PC-3 (cell line): Measurements from ENCODE around the gene ARRDC3. TPM values are rescaled to one million over a fixed set of nuclear protein-coding genes. Genes with fewer than 3 reads are reported as not detected.

Source experiments
- ATAC-seq: fragments of 200-7000 bp; cut with Tn5 transposase; 2 replicates; pipeline ENCODE4 v1.9.1; 2020; ENCODE audit warnings: mild to moderate bottlenecking, moderate library complexity
- BruUV-seq: library from RNA; stranded (reverse); fragments of 400-500 nt; replicated peaks from 2 replicates; lab custom pipeline; 2021; lab: Mats Ljungman, UMichigan
- CTCF ChIA-PET: fragments of 300-600 bp; sonication (Branson Sonifier 250); formaldehyde crosslinking; loops from one replicate; lab custom pipeline; 2022; ENCODE audit warnings: antibody characterized with exemption; lab: Charles Lee
- POLR2A ChIA-PET: fragments of 300-600 bp; sonication (Branson Sonifier 250); formaldehyde crosslinking; loops from one replicate; lab custom pipeline; 2022; ENCODE audit warnings: antibody characterized with exemption; ENCODE audit not compliant: unreplicated experiment; lab: Charles Lee
- DNase-seq: peaks from one replicate; pipeline ENCODE4 v3.0.0-alpha.2; 2015
- H2AFZ ChIP-seq: fragments of 300-600 bp; sonication (generic); 2 replicates; pipeline ENCODE4 v1.6.0; 2016; ENCODE audit warnings: antibody characterized with exemption, low read length
- H3F3A ChIP-seq: fragments of 300-600 bp; sonication (generic); one replicate; pipeline ENCODE4 v1.6.0; 2017; ENCODE audit warnings: antibody characterized with exemption, low read length, control low read depth, mild to moderate bottlenecking; ENCODE audit not compliant: unreplicated experiment
- H3K27ac ChIP-seq: fragments of 300-600 bp; sonication (generic); 2 replicates; pipeline ENCODE4 v1.5.1; 2016; ENCODE audit warnings: mild to moderate bottlenecking, low read length
- H3K27me3 ChIP-seq: fragments of 300-600 bp; sonication (generic); 2 replicates; pipeline ENCODE4 v1.6.1; 2016; ENCODE audit warnings: low read length, mixed read lengths
- H3K36me3 ChIP-seq: fragments of 300-600 bp; sonication (generic); 2 replicates; pipeline ENCODE4 v1.6.1; 2016; ENCODE audit warnings: low read depth, mixed run types, low read length, mixed read lengths
- H3K4me1 ChIP-seq: fragments of 300-600 bp; sonication (generic); 2 replicates; pipeline ENCODE4 v1.5.1; 2016; ENCODE audit warnings: low read length; ENCODE audit not compliant: insufficient read depth
- H3K4me2 ChIP-seq: fragments of 300-600 bp; sonication (generic); 2 replicates; pipeline ENCODE4 v1.6.0; 2016; ENCODE audit warnings: low read length
- H3K4me3 ChIP-seq: fragments of 300-600 bp; sonication (generic); 2 replicates; pipeline ENCODE4 v1.5.1; 2016; ENCODE audit warnings: mild to moderate bottlenecking, low read length, mixed read lengths
- H3K79me2 ChIP-seq: fragments of 300-600 bp; sonication (generic); 2 replicates; pipeline ENCODE4 v1.6.1; 2017; ENCODE audit warnings: low read length, mixed read lengths
- H3K9ac ChIP-seq: fragments of 300-600 bp; sonication (generic); 2 replicates; pipeline ENCODE4 v1.6.0; 2016; ENCODE audit warnings: mild to moderate bottlenecking, low read length
- H3K9me2 ChIP-seq: fragments of 300-600 bp; sonication (generic); replicated peaks from 2 replicates; pipeline ENCODE4 v1.6.1; 2016; ENCODE audit warnings: mixed run types, low read length, mixed read lengths
- H3K9me3 ChIP-seq: fragments of 300-600 bp; sonication (generic); 2 replicates; pipeline ENCODE4 v1.6.1; 2016; ENCODE audit warnings: low read length, mixed read lengths
- H4K20me1 ChIP-seq: fragments of 300-600 bp; sonication (generic); 2 replicates; pipeline ENCODE4 v1.6.1; 2016; ENCODE audit warnings: low read length, mixed read lengths
- EZH2 ChIP-seq: fragments of 300-600 bp; sonication (generic); IDR thresholded peaks from one replicate; pipeline ENCODE4 v1.6.1; 2017; ENCODE audit warnings: antibody characterized with exemption, mild to moderate bottlenecking, low read length; ENCODE audit not compliant: unreplicated experiment
- EZH2phosphoT487 ChIP-seq: fragments of 300-600 bp; sonication (generic); IDR thresholded peaks from 2 replicates; pipeline ENCODE4 v1.6.1; 2018; ENCODE audit warnings: mild to moderate bottlenecking, antibody characterized with exemption, low read length, borderline replicate concordance
- intact Hi-C: fragments of 100-400 bp; cut with micrococcal nuclease; formaldehyde crosslinking; loops from 2 replicates; pipeline ENCODE4 v1.9.0; 2023
- total RNA-seq: library from RNA; depleted of rRNA; stranded (reverse); fragments of >200 nt; gene quantifications from 2 replicates; pipeline ENCODE4 v1.2.3, GENCODE V29; 2014
- TF ChIP-seq, protein P1 (sequence below): fragments of 300-600 bp; sonication (generic); conservative IDR thresholded peaks from 2 replicates; pipeline ENCODE4 v1.5.1; 2017; ENCODE audit warnings: antibody characterized with exemption, low read depth, mild to moderate bottlenecking, low read length

Gene ARRDC3
- total RNA-seq, 1 experiment from 2014 or later: 39.5 TPM

DNA sequence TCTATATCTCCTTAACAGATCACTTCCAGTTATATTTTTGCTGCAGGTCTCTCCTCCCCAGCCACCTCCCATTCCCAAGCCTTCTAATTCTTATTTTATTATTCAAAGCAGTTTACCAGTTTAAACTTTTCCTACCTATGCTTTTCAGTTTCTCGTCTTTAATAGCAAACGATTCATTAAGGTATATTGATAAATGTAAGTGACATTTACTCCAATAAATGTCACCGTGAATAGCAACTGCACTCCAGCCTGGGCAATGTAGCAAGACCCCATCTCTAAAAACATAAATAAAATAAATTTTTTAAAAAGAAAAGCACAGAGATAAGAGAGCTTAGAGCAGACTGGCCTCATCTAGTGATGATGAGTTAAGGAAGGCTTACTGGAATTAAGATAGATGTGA is 42.6 kb downstream of the ARRDC3 start:
- Histone ChIP-seq H3K9ac (no peak overlapping the region), H3K27me3 (no peaks in the 10 kb centered on the region), H4K20me1 (no peaks in the 10 kb centered on the region), H3K4me3 (no peak overlapping the region), H3F3A (no peaks in the 10 kb centered on the region), H2AFZ (no peak overlapping the region), H3K9me2 (no peaks in the 10 kb centered on the region), H3K9me3 (no peaks in the 10 kb centered on the region), H3K4me2 (no peak overlapping the region), H3K79me2 (no peaks in the 10 kb centered on the region), H3K4me1 (no peaks in the 10 kb centered on the region), H3K36me3 (no peaks in the 10 kb centered on the region), H3K27ac (no peak overlapping the region)
- ChIA-PET POLR2A (no interaction called here), CTCF (no interaction called here)
- TF ChIP-seq EZH2phosphoT487 (no peak), EZH2 (no peak)
- TF ChIP-seq, protein P1, sequence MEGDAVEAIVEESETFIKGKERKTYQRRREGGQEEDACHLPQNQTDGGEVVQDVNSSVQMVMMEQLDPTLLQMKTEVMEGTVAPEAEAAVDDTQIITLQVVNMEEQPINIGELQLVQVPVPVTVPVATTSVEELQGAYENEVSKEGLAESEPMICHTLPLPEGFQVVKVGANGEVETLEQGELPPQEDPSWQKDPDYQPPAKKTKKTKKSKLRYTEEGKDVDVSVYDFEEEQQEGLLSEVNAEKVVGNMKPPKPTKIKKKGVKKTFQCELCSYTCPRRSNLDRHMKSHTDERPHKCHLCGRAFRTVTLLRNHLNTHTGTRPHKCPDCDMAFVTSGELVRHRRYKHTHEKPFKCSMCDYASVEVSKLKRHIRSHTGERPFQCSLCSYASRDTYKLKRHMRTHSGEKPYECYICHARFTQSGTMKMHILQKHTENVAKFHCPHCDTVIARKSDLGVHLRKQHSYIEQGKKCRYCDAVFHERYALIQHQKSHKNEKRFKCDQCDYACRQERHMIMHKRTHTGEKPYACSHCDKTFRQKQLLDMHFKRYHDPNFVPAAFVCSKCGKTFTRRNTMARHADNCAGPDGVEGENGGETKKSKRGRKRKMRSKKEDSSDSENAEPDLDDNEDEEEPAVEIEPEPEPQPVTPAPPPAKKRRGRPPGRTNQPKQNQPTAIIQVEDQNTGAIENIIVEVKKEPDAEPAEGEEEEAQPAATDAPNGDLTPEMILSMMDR: no peak
- ATAC-seq (no peak), DNase-seq (no peak)
- intact Hi-C loops: no loop called here
- BruUV-seq: no TSS peak

DNA sequence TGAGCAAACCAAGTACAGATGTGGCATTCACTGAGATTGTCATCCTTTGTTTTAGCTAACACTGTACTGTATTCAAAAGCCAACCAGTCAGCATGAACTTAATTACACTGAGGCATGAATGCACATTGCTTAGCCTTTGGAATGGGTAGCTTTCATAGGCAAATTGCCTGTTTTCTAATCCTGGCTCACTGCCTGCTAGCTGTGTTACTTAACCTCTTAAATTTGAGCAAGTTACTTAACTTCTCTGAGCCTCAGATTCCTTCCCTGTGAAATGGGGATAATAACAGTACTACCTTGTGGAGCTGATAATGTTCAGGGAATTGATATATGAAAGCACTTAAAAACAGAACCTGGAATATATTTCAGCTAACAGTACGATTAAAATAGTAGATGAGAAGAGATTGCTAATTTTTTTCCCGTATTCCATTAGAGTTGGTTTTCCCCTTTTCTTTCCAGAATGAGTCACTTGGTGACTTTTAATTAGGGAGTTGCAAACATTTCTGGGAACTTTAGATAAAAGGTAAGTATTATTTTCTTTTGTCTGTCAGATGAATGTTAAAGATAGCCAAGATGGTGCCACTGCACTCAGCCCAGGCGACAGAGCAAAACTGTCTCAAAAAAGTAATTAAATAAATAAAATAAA is 43.9 kb downstream of the ARRDC3 start:
- Histone ChIP-seq H3K4me1 (no peaks in the 10 kb centered on the region), H3K9me3 (no peaks in the 10 kb centered on the region), H3K9me2 (no peaks in the 10 kb centered on the region), H3K36me3 (no peaks in the 10 kb centered on the region), H3K9ac (no peak overlapping the region), H2AFZ (no peak overlapping the region), H3K27ac (no peak overlapping the region), H3K4me2 (no peak overlapping the region), H4K20me1 (no peaks in the 10 kb centered on the region), H3K4me3 (no peak overlapping the region), H3K27me3 (no peaks in the 10 kb centered on the region), H3K79me2 (no peaks in the 10 kb centered on the region), H3F3A (no peaks in the 10 kb centered on the region)
- TF ChIP-seq EZH2phosphoT487: no peak
- TF ChIP-seq, protein P1: no peak
- TF ChIP-seq EZH2: no peak
- ATAC-seq: no peak
- no TSS peak for BruUV-seq
- intact Hi-C loops: no loop called here
- DNase-seq: no peak
- ChIA-PET CTCF (no interaction called here), POLR2A (no interaction called here)

DNA sequence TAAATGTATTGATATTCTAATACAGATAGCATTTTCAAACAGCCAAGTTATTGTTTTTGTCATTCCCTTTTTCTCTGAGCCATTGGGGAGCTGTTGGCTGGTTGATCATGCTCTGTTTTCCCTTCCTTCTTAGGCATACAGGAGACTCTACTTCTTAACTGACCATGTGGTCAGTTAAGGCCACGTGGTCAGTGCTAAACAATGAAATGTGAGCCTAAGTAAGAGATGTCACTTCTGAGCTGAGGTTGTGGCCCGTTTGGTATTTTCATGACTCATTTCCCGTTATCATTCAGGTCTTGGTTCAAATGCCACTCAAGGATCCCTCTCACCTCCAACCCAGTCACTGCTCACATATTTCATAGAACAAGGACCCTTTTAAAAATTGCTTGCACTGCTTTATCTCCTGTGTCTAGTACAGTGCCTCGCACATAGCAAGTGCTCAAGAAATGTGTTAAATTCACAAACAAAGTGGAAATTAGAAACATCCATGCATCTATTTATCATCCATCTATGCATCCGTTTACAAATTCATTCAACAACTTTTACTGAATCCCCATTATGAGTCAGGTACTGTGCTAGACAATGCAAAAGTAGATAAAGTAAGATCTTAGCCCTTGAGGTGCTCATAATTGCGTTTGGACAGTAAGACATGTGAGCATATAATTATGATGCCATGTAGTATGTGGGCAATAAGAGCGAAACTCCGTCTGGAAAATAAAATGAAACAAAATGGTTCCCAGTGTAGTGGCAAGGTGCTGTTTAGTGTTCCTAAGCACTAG is 50.7 kb downstream of the ARRDC3 start:
- H3K9me3 ChIP-seq: no peaks in the 10 kb centered on the region
- ChIA-PET POLR2A (no interaction called here), CTCF (interaction anchor here (0.6 kb wide), 1 partner anchor 55 kb away, joined by 6 read pairs; no protein-coding TSS in a partner anchor)
- no peaks in the 10 kb centered on the region for H3K79me2 ChIP-seq
- DNase-seq: peak; percentile 79
- H3K27ac ChIP-seq: peak overlapping the region; percentile 48
- H3K9ac ChIP-seq: peak overlapping the region; percentile 11; the same call in 1 of the 2 replicates
- peak overlapping the region; percentile 67 for H2AFZ ChIP-seq
- no TSS peak for BruUV-seq
- H3F3A ChIP-seq: no peaks in the 10 kb centered on the region
- no peaks in the 10 kb centered on the region for H3K36me3 ChIP-seq
- TF ChIP-seq EZH2phosphoT487: no peak
- H3K4me3 ChIP-seq: no peak overlapping the region
- peaks cover 16% of the 10 kb centered on the region for H3K4me1 ChIP-seq
- intact Hi-C loops: no loop called here
- ATAC-seq: peak; percentile 93
- no peaks in the 10 kb centered on the region for H3K9me2 ChIP-seq
- H4K20me1 ChIP-seq: no peaks in the 10 kb centered on the region
- peak overlapping the region; percentile 9; the same call in 1 of the 2 replicates for H3K4me2 ChIP-seq
- H3K27me3 ChIP-seq: no peaks in the 10 kb centered on the region
